PC-3 (cell line): ENCODE measurements around the gene SLC9A9.

Experiments
- CTCF ChIP-seq: fragments of 300-600 bp; sonication (generic); conservative IDR thresholded peaks from 2 replicates; pipeline ENCODE4 v1.5.1; 2017; ENCODE audit warnings: antibody characterized with exemption, low read depth, mild to moderate bottlenecking, low read length
- EZH2 ChIP-seq: fragments of 300-600 bp; sonication (generic); IDR thresholded peaks from one replicate; pipeline ENCODE4 v1.6.1; 2017; ENCODE audit warnings: antibody characterized with exemption, mild to moderate bottlenecking, low read length; ENCODE audit not compliant: unreplicated experiment
- EZH2phosphoT487 ChIP-seq: fragments of 300-600 bp; sonication (generic); IDR thresholded peaks from 2 replicates; pipeline ENCODE4 v1.6.1; 2018; ENCODE audit warnings: mild to moderate bottlenecking, antibody characterized with exemption, low read length, borderline replicate concordance

GRCh38 chr3:143736205-143736997, 111.9 kb downstream of the SLC9A9 start:
- TF ChIP-seq CTCF, result no peak
- no peak for TF ChIP-seq EZH2
- no peak for TF ChIP-seq EZH2phosphoT487
